Tibial nerve (tissue), 4 donors: ENCODE results near the gene PCF11.

Experiments used
- CTCF ChIP-seq, 5 experiments: fragments of 200-600 bp in 3 of 5; fragments of 450-650 bp in 2 of 5; sonication (generic) in 3 of 5; IDR thresholded peaks; one replicate each; pipeline ENCODE4 v1.5.1; 2016 to 2019; ENCODE audit warnings: antibody characterized with exemption in 5 of 5, mild to moderate bottlenecking in 3 of 5, moderate library complexity in 2 of 5
- EP300 ChIP-seq, 2 donors: sonication (generic); formaldehyde crosslinking; IDR thresholded peaks; one replicate each; pipeline ENCODE4 v1.6.1; 2017; ENCODE audit warnings: antibody characterized with exemption in 2 of 2, mild to moderate bottlenecking in 1 of 2
- POLR2A ChIP-seq, 2 donors: fragments of 450-650 bp; IDR thresholded peaks; one replicate each; pipeline ENCODE4 v1.6.1; 2017; ENCODE audit warnings: antibody characterized with exemption in 2 of 2, mild to moderate bottlenecking in 2 of 2, moderate library complexity in 2 of 2

- TF ChIP-seq CTCF (IDR thresholded peaks at IDR 0.05), result no peak
- no peak for TF ChIP-seq POLR2A (IDR thresholded peaks at IDR 0.05)
- TF ChIP-seq EP300 (IDR thresholded peaks at IDR 0.05), result no peak
These were observed 38.1 kb upstream of the PCF11 start for GRCh38 chr11:83118814-83119213.
